GM19043 (cell line): ENCODE results near the gene HNRNPM.

Source experiments
- ATAC-seq: cut with Tn5 transposase; IDR thresholded peaks from one replicate; pipeline ENCODE4 v1.9.1; 2021; ENCODE audit warnings: low read depth; ENCODE audit not compliant: unreplicated experiment

The HNRNPM gene

DNA sequence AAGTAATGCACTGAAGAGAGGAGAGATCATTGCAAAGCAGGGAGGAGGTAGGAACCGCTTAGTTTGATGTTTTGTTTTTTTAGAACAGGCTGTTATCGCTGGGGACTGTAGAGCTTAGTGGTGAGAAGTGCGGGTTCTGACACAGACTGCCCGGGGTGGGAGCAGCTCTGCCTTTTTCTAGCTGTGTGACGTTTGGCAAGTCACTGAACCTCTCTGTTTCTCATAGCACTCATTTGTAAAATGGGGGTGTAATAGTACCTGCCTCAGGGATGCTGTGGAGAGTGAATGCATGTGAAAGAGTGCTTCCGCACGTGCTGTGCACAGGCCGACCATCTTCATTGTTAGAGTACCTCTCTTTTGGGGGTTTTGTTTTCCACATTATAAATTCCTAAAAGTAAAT, 38.4 kb downstream of the HNRNPM start:
- no peak for ATAC-seq

DNA sequence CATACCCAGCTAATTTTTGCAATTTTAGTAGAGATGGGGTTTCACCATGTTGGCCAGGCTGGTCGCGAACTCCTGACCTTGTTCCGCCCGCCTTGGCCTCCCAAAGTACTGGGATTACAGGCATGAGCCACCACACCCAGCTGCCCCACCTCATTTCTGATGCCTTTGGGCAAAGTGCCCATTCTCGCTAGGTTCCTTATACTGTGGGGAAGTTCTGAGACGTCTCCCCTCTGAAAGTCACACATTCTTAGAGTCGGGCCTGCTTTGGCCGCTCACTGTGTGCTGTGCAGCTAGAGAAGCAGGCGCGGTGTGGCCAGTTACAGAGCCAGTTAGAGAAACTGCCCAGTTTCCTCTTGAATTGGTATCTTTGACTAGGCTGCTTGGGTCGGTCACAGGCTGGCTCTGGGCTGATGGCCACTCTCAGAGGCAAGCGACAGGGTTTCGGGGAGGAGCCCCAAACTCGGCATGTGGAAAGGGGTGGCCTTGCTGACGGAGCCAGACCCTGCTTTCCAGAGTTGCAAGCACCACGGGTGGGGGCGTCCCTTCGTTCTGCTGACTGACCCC, 39.6 kb downstream of the HNRNPM start:
- no peak for ATAC-seq

DNA sequence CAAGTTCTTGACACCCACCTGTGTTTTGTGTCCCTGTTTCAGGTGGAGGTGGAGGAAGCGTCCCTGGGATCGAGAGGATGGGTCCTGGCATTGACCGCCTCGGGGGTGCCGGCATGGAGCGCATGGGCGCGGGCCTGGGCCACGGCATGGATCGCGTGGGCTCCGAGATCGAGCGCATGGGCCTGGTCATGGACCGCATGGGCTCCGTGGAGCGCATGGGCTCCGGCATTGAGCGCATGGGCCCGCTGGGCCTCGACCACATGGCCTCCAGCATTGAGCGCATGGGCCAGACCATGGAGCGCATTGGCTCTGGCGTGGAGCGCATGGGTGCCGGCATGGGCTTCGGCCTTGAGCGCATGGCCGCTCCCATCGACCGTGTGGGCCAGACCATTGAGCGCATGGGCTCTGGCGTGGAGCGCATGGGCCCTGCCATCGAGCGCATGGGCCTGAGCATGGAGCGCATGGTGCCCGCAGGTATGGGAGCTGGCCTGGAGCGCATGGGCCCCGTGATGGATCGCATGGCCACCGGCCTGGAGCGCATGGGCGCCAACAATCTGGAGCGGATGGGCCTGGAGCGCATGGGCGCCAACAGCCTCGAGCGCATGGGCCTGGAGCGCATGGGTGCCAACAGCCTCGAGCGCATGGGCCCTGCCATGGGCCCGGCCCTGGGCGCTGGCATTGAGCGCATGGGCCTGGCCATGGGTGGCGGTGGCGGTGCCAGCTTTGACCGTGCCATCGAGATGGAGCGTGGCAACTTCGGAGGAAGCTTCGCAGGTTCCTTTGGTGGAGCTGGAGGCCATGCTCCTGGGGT, 41.0 kb downstream of the HNRNPM start:
- no peak for ATAC-seq

DNA sequence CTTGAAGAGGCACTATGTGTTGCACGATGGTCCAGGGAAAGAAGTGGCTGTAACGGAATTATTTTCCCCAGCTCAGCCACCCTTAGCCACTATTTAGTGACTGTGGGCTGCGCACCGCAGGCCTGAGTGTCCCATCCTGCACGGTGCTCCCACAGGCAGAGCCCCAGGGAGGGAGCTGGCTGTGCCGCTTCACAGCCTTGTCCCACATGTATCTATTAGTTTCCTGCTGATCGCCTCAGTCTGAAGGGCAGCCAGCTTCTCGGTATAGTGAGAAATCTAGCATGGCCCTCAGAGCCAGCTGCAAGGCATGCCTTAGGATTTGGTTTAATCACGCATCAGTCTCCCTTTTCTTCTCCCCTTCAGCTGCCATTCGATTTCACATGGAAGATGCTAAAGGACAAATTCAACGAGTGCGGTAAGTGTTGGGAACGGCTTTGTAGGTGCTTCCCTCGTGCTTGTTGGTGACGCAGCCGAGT, 41.9 kb downstream of the HNRNPM start:
- no peak for ATAC-seq

DNA sequence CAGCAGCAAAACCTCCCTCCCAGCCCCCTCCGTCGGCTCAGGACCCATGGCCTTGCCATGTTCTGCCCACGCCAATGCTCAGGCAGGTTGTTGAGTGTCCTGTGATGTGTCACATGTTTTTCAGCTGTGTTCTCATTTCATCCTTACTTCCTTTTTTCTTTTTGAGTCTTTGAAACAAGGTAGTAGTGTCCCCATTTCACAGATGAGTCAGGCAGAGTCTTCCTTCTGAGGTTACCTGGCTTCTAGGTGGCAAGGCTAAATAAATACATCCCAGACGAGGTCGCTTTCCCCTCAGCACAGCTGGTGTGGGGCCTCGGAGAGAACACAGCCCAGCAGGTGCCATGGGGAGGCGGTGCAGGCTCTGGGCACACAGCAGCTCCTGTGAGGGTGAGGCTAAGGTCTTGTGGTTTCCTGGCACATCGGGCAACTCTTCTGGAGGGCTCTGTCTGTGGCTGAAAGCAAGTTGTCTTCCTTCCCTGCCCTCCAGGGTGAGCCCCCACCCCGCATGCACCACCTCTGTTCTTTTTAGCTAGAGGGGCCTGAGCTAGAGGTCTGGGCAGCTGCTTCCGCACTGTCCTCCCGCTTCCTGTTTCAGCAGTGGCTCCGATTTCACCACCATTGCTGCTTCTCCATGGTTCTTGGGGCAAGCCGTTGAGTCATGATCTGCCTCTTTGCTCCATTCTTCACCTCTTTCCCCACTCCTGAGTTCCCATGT, 42.5 kb downstream of the HNRNPM start:
- no peak for ATAC-seq

DNA sequence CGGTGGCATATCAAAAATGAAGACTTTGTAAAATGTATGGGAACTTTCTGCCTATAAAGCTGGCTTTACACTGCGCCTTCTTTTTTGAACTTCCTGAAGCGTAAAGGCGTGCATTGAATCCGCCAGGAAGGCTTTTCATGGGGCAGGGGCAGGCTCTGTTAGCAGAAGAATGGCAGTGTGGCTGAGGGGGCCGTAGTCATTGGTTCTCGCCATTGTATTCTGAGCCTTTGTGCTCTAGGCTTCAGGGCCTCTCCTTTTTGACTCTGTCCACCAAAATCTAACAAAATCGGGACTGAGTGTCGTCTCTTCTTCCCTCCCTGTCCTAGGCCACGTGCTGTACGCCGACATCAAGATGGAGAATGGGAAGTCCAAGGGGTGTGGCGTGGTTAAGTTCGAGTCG, 43.6 kb downstream of the HNRNPM start:
- no peak for ATAC-seq

DNA sequence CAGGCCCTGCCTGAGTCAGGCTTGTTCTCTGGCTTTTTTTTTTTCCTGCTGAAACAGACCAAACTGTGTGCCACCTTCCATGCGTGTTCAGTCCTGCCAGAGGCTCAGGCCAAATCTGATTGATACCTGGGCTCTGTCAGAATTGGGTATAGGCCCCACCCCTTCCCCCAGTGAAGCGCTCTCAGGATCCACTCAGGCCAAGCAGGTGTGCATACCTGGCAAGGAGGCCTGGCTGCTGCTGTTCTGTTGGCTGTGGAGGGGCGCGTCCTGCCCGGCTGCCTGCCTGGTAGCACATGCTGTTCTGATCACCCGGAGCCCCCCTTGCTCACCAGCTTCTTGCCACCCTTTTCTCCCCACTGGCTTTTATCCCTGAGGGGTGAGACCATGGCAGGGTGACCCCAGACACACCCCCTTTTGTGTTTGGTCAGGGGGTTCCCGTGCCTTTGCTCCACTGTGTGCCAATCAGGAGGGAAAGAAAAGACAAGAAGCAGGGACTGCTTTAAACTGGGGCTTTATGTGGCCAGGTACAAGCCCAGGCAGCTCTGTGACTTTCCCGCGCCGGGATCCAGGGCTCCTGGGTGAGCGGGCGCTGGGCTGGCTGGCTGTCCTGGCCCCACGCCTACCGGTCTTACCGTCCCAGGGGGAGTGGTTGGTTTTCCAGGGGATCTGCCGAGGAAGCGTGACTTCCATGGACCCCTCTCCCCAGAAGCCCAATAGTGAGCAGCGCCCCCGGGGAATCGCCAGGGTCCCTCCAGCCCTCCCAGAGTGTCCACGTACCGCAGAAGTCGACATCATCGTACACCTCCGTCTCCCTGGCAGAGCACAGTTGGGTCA, 45.0 kb downstream of the HNRNPM start:
- ATAC-seq: no peak

DNA sequence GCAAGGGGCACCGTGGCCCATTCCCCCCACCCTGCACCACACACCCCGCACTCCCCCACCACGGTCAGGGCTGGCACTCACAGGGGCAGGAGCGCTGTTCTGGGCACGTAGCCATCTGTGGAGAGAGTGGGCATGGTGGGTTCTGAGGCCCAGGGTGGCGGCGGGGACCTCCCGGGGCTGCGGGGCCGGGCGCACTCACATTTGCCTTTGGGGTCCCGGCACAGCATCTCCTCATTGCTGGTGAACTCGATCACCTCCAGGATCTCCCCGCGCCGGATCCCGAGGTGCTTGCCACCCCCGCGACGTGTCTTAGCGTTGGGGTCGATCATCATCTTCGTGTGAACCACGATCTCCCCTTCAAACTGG, 45.6 kb downstream of the HNRNPM start:
- no peak for ATAC-seq

DNA sequence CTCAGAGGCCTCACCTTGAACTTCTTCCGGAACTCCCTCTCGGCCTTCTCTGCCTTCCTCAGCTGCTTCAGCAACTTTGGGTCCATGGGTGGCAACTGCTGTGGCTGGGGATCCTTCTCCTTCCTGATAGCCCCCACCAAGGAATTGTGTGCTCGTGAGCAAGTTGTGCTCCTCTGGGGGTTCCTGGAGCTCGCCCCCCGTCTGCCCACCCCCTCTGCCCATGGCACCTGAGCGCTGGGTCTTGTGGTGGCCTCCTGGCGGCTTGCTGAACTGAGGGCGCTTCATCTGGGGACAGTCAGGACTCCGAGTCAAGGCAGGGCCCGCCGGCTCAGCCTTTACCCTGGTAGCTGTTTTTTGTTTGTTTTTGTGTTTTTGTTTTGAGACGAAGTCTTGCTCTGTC, 46.1 kb downstream of the HNRNPM start:
- ATAC-seq: no peak

DNA sequence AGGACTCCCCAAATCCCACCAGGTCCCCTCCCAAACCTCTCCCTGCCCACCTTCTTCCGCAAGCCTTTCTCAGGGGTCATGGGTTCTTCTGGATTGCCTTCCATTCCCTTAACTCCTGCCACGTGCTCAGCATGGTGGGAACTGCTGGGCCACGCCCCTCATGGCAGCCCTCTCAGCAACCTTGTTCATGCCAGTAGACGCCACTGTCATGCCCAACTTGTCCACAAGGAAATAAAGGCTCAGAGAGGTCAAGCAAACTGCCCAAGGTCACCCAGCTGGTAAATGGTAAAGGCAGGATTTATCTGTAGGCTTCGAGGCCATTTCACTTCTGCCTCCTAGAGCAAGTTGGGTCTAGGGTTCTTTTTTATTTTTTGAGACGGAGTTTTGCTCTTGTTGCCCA, 46.8 kb downstream of the HNRNPM start:
- no peak for ATAC-seq

DNA sequence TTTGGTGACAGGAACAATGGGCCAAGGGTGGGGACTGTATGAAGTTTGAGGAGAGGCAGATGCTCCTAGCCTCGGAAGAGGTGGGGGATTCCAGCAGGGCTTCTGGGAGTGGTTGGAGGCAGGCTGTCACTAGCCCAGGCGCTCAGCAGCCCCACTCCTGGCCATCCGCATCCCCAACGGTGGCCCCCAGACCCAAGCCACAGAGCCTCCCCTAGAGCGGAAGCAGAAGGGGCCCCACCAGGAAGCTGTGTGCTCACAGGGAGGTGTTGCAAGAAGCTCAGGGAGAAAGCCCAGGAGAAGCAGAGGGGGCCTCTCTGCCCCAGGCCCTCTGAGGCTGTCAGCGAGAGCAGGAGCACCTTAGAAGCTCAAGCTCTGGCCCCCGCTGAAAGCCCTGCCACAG, 49.4 kb downstream of the HNRNPM start:
- no peak for ATAC-seq

DNA sequence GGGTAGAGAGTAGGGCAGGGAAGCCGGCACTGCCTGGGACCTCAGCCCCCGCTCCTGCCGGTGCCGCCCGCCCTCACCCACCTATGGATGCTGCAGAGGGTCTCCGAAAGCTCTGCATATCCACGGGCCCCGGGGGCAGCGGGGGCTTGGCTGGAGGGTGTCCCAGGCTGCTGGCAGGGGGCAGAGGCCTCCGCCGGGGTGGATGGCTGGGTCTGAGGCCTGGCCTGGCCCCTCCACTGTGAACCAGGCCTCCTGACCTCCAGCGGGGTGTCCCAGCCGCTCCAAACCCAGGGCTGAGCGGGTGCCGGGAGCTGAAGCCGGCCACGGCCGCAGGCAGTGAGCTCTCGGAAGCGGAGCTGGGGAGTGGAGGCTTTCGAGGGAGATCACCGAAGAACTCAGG, 53.5 kb downstream of the HNRNPM start:
- ATAC-seq: no peak

DNA sequence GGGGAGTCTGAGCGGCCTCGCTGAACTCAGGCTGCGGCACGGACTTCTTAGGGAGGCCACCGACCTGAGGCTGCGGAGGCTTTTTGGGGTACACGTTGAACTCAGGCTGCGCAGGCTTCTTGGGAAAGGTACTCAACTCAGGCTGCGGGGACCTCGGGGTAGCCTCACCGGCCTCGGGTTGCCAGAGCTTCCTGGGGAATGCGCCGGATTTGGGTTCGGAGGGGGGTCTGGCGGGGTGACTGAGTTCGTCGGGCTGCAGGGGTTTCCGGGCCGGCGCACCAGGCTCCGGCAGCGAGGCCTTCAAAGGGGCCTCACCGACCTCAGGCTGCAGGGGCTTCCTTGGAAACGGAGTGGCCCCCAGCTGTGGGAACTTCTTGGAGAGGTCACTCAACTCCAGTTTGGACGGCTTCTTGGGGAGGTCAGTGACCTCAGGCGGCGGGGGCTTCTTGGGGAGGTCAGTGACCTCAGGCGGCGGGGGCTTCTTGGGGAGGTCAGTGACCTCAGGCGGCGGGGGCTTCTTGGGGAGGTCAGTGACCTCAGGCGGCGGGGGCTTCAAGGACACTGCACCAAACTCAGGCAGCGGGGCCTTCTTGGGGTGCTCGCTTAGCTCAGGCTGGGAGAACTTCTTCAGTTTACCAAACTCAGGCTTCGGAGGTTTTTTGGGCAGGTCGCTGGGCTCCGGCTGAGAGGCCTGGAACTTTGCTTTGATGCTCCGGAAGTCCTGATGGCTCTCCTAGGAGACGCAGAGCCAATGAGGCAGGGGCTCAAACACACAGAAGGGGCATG, 54.5 kb downstream of the HNRNPM start:
- ATAC-seq: no peak

DNA sequence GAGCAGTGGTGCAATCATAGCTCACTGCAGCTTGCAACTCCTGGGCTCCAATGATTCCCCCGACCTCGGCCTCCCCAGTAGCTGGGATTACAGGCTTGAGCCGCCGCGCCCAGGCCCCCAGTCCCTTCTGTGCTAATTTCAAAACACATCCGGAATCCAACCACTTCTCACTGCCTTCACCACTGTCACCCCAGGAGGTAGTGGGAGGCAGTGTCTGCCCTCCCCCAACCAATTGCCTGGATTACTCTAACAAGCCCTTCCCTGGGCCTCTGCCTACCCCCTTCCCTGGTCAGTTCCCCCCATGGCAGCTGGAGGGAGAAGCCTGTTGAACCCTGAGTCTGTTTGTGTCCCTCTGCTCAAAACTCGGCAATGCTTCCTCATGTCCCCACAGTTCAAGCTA, 55.4 kb downstream of the HNRNPM start:
- no peak for ATAC-seq

DNA sequence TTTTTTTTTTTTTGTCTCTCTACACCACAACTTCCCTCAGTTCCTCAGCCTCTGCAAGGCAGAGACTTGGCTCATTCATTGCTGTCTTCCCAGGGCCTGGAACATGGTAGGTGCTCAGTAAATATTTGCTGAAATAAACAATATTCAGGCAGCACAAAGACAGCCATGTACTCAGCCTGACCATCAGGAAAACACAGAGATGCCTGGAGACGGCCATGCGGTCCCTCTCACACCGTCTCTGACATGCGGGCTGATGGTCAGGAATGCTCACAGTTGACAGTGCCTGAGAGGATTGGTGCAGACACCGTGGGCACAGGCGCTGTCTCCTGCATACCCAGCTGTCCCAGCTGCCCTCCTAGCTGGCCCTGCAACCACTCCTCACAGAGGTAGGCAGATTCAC, 56.7 kb downstream of the HNRNPM start:
- no peak for ATAC-seq

DNA sequence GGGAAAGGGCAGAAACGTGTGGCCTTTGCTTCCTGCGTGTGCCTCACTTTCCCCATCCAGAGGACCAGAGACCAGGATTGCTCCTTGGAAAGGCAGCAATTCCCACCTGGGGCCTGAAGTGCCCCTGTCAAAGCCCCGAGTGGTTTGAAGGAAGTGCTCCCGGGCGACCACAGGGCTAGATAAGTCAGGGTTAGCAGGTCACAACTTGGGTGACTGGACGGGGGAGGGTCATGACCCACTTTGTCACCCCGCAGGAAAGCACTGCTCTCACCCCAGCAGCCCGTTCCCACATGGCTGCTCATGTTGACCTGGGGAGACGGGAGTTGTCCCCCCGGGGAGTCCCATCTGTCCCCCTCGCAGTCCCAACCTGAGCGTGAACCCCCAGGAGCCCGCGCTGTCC, 57.2 kb downstream of the HNRNPM start:
- ATAC-seq: no peak

DNA sequence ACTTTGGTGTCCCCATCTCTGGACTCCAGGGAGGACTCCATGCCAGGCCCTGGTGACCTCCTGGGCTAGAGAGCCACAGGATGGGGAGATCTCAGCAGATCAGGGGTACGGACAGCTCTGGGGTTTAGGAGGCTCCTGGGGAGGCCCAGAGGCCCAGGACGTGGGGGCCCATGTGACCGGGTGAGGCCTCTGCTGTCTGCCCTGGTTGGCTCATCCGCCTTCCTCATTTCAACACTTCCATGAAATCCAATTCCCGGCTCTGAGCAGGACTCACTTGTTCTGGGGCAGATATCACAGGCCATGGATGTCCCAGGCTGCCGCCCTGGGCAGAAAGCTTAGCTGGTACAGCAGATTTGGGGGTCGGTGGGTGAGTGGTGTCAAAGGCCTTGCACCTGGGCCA, 58.7 kb downstream of the HNRNPM start:
- ATAC-seq: no peak

DNA sequence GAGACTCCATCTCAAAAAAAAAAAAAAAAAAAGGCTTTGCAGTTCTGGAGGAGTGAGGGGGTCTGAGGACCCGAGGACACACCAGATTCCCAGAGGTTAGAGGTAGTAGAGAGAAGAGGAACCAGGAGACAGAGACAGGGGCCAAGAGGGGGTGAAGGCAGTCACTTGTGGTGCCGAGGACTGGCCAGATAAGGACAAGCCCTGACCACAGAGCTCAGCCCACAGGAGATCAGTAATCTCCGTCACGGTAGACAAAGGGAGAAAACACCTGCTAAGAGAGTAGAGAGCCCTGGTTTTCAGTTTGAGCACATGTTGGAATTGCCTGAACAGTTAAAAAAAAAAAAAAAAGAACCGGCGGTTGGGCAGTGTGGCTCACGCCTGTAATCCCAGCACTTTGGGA, 59.4 kb downstream of the HNRNPM start:
- no peak for ATAC-seq

DNA sequence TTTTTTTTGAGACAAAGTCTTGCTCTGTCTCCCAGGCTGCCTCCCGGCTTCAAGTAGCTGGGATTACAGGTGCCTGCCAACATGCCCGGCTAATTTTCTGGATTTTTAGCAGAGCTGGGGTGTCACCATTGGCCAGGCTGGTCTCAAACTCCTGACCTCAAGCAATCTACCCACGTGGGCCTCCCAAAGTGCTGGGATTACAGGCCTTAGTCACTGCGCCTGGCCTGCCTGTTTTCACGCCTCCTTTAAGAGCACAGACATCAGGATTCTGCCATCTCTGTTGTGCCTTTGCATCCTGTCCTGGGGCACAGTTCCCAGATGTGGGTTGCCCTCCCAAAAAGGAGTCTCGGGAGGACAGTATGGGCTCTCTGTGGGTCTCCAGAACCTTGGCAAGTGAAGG, 60.1 kb downstream of the HNRNPM start:
- ATAC-seq: no peak

DNA sequence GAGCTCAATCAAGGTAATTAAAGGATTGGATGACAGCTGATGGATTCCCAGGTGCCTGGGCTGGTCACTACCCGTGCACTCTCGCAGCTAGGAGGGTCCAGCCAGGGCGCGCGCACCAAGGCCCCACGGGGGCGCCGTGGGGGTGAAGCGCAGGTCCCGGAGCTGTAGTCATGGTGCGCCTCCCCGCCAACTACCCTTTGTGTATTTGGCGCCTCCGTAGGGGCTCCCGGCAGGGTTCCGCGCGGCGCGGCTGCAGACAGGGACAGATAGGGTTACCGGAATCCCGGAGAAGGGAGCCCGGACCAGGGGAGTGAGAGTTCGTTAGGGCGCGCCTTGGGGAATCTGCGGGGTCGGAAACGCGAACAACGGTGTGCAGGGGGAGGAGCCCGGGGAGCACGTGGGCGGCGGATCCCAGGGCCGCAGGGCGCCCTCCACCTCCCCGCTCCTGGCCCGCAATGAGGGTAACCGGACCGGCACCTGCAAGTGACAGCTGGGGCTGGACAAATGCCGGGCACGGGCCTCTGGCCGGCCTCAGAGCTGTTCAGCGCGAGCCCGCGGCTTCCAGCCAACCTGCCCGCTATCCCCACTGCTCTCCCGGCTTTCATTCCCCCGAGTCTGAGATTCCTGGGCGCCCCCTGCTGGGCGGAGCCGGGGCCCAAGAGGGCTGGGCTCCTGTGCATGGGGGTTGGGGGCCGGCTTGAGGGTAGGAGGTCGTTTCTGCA, 61.1 kb downstream of the HNRNPM start:
- no peak for ATAC-seq
